PC-3 (cell line): ENCODE data around the gene PGS1. TPM values are rescaled to one million over a fixed set of nuclear protein-coding genes. Genes with fewer than 3 reads are reported as not detected.

Experiments used
- ATAC-seq: fragments of 200-7000 bp; cut with Tn5 transposase; 2 replicates; pipeline ENCODE4 v1.9.1; 2020; ENCODE audit warnings: mild to moderate bottlenecking, moderate library complexity
- BruUV-seq: library from RNA; stranded (reverse); fragments of 400-500 nt; replicated peaks from 2 replicates; lab custom pipeline; 2021; lab: Mats Ljungman, UMichigan
- CTCF ChIA-PET: fragments of 300-600 bp; sonication (Branson Sonifier 250); formaldehyde crosslinking; loops from one replicate; lab custom pipeline; 2022; ENCODE audit warnings: antibody characterized with exemption; lab: Charles Lee
- POLR2A ChIA-PET: fragments of 300-600 bp; sonication (Branson Sonifier 250); formaldehyde crosslinking; loops from one replicate; lab custom pipeline; 2022; ENCODE audit warnings: antibody characterized with exemption; ENCODE audit not compliant: unreplicated experiment; lab: Charles Lee
- DNase-seq: peaks from one replicate; pipeline ENCODE4 v3.0.0-alpha.2; 2015
- H2AFZ ChIP-seq: fragments of 300-600 bp; sonication (generic); 2 replicates; pipeline ENCODE4 v1.6.0; 2016; ENCODE audit warnings: antibody characterized with exemption, low read length
- H3F3A ChIP-seq: fragments of 300-600 bp; sonication (generic); one replicate; pipeline ENCODE4 v1.6.0; 2017; ENCODE audit warnings: antibody characterized with exemption, low read length, control low read depth, mild to moderate bottlenecking; ENCODE audit not compliant: unreplicated experiment
- H3K27ac ChIP-seq: fragments of 300-600 bp; sonication (generic); 2 replicates; pipeline ENCODE4 v1.5.1; 2016; ENCODE audit warnings: mild to moderate bottlenecking, low read length
- H3K27me3 ChIP-seq: fragments of 300-600 bp; sonication (generic); 2 replicates; pipeline ENCODE4 v1.6.1; 2016; ENCODE audit warnings: low read length, mixed read lengths
- H3K36me3 ChIP-seq: fragments of 300-600 bp; sonication (generic); 2 replicates; pipeline ENCODE4 v1.6.1; 2016; ENCODE audit warnings: low read depth, mixed run types, low read length, mixed read lengths
- H3K4me1 ChIP-seq: fragments of 300-600 bp; sonication (generic); 2 replicates; pipeline ENCODE4 v1.5.1; 2016; ENCODE audit warnings: low read length; ENCODE audit not compliant: insufficient read depth
- H3K4me2 ChIP-seq: fragments of 300-600 bp; sonication (generic); 2 replicates; pipeline ENCODE4 v1.6.0; 2016; ENCODE audit warnings: low read length
- H3K4me3 ChIP-seq: fragments of 300-600 bp; sonication (generic); 2 replicates; pipeline ENCODE4 v1.5.1; 2016; ENCODE audit warnings: mild to moderate bottlenecking, low read length, mixed read lengths
- H3K79me2 ChIP-seq: fragments of 300-600 bp; sonication (generic); 2 replicates; pipeline ENCODE4 v1.6.1; 2017; ENCODE audit warnings: low read length, mixed read lengths
- H3K9ac ChIP-seq: fragments of 300-600 bp; sonication (generic); 2 replicates; pipeline ENCODE4 v1.6.0; 2016; ENCODE audit warnings: mild to moderate bottlenecking, low read length
- H3K9me2 ChIP-seq: fragments of 300-600 bp; sonication (generic); replicated peaks from 2 replicates; pipeline ENCODE4 v1.6.1; 2016; ENCODE audit warnings: mixed run types, low read length, mixed read lengths
- H3K9me3 ChIP-seq: fragments of 300-600 bp; sonication (generic); 2 replicates; pipeline ENCODE4 v1.6.1; 2016; ENCODE audit warnings: low read length, mixed read lengths
- H4K20me1 ChIP-seq: fragments of 300-600 bp; sonication (generic); 2 replicates; pipeline ENCODE4 v1.6.1; 2016; ENCODE audit warnings: low read length, mixed read lengths
- EZH2 ChIP-seq: fragments of 300-600 bp; sonication (generic); IDR thresholded peaks from one replicate; pipeline ENCODE4 v1.6.1; 2017; ENCODE audit warnings: antibody characterized with exemption, mild to moderate bottlenecking, low read length; ENCODE audit not compliant: unreplicated experiment
- EZH2phosphoT487 ChIP-seq: fragments of 300-600 bp; sonication (generic); IDR thresholded peaks from 2 replicates; pipeline ENCODE4 v1.6.1; 2018; ENCODE audit warnings: mild to moderate bottlenecking, antibody characterized with exemption, low read length, borderline replicate concordance
- intact Hi-C: fragments of 100-400 bp; cut with micrococcal nuclease; formaldehyde crosslinking; loops from 2 replicates; pipeline ENCODE4 v1.9.0; 2023
- total RNA-seq: library from RNA; depleted of rRNA; stranded (reverse); fragments of >200 nt; gene quantifications from 2 replicates; pipeline ENCODE4 v1.2.3, GENCODE V29; 2014
- TF ChIP-seq, protein P1 (sequence below): fragments of 300-600 bp; sonication (generic); conservative IDR thresholded peaks from 2 replicates; pipeline ENCODE4 v1.5.1; 2017; ENCODE audit warnings: antibody characterized with exemption, low read depth, mild to moderate bottlenecking, low read length

PGS1 gene
- total RNA-seq, 1 experiment from 2014 or later, result 47.0 TPM

DNA sequence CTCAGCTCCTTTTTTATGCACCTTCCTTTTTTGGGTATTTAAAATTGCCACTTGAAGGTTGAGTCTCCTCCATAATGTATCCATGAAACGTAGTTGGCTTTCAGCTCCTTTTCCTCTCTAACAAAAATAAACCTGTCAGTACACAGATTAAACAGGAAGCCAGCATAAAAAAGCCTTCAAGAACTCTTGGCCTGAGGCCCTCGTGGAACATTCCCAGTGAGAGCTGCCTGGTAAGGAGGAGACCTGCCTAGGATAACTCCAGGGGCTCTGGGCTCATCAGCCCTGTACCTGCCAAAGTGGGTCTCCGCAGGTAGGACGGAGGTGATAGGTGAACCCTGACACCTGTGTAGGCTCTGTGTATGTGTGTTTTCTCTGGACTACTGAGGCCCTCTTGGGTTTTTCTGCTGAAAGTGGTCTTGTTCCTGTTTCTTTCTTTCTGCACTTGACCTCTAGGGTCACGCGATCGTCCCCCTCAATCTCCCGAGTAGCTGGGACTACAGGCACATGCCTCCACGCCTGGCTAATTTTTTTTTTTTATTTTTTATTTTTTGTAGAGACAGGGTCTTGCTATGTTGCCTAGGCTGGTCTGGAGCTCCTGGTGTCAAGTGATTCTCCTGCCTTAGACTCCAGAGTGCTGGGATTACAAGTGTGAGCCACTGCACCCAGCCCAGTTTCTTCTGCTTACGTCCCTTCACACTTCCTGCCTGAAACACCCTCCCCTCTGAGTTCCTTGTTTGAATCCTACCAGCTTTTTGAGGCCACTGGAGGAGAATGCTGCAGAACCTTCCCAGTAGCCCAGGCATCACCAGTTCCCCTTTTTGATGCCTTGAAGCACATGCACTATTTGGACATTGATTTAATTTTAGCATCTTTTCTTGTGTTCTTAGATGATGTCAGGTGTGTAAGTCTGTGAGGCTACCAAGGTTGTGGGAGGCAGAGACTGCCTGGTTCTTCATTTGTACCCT, 9.8 kb downstream of the PGS1 start:
- Histone ChIP-seq H3K9ac (no peak overlapping the region), H3K9me3 (no peaks in the 10 kb centered on the region), H3K79me2 (peaks cover 98% of the 10 kb centered on the region), H3K4me2 (no peak overlapping the region), H3F3A (no peaks in the 10 kb centered on the region), H3K4me3 (no peak overlapping the region), H3K36me3 (peaks cover 22% of the 10 kb centered on the region), H3K27ac (no peak overlapping the region), H2AFZ (no peak overlapping the region), H3K27me3 (no peaks in the 10 kb centered on the region), H4K20me1 (peaks cover 52% of the 10 kb centered on the region), H3K4me1 (peaks cover 41% of the 10 kb centered on the region), H3K9me2 (no peaks in the 10 kb centered on the region)
- intact Hi-C loops, result no loop called here
- CTCF ChIA-PET, result no interaction called here
- TF ChIP-seq, protein P1, sequence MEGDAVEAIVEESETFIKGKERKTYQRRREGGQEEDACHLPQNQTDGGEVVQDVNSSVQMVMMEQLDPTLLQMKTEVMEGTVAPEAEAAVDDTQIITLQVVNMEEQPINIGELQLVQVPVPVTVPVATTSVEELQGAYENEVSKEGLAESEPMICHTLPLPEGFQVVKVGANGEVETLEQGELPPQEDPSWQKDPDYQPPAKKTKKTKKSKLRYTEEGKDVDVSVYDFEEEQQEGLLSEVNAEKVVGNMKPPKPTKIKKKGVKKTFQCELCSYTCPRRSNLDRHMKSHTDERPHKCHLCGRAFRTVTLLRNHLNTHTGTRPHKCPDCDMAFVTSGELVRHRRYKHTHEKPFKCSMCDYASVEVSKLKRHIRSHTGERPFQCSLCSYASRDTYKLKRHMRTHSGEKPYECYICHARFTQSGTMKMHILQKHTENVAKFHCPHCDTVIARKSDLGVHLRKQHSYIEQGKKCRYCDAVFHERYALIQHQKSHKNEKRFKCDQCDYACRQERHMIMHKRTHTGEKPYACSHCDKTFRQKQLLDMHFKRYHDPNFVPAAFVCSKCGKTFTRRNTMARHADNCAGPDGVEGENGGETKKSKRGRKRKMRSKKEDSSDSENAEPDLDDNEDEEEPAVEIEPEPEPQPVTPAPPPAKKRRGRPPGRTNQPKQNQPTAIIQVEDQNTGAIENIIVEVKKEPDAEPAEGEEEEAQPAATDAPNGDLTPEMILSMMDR, result no peak
- no peak for TF ChIP-seq EZH2
- BruUV-seq, result no TSS peak
- POLR2A ChIA-PET, result no interaction called here
- DNase-seq, result no peak
- no peak for ATAC-seq

DNA sequence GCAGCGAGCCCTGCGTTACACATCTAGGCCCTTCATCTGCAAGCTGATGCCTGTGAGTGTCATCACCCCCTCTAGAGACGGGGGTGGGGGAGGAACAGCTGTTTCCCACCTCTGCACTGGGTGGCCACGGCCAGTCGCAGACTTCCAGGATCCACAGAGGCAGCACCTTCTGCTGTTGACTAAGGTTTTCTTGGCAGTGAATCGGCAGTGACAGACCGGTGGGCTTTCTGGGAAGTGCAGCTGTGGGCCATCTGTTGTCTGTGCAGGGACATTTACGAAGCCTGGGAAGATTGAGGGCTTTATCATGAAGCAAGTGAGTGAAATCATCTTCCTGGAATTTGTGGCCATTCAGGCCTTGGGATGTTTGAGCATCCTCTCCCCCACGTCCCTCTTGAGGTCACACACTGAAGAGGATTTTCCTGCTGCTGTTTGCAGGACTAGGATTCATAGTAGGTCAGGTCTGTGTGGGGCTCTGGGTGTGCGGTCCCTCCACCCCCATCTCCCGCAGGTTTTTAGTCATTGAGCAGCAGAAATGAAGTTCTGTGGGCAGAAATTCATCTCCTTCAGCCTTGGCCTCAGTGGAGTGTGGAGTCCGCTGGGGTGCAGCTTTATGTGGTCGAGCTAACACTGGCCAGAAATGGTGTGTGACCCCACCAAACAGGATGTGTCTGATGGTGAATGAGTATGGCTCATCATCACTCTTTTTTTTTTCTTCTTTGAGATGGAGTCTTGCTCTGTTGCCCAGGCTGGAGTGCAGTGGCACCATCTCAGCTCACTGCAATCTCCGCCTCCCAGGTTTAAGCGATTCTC, 12.0 kb downstream of the PGS1 start:
- Histone ChIP-seq H4K20me1 (peaks cover 36% of the 10 kb centered on the region), H3K4me3 (no peak overlapping the region), H3K79me2 (peaks cover 96% of the 10 kb centered on the region), H3K4me1 (peaks cover 31% of the 10 kb centered on the region), H3K9me2 (no peaks in the 10 kb centered on the region), H3K27me3 (no peaks in the 10 kb centered on the region), H3K9ac (no peak overlapping the region), H3K4me2 (no peak overlapping the region), H3F3A (no peaks in the 10 kb centered on the region), H3K9me3 (no peaks in the 10 kb centered on the region), H3K27ac (no peak overlapping the region), H3K36me3 (peaks cover 26% of the 10 kb centered on the region), H2AFZ (no peak overlapping the region)
- BruUV-seq, result no TSS peak
- POLR2A ChIA-PET, result no interaction called here
- no peak for TF ChIP-seq EZH2phosphoT487
- TF ChIP-seq, protein P1, result no peak; the same call in 1 of the 2 replicates
- TF ChIP-seq EZH2, result no peak
- peak; percentile 66 for DNase-seq
- CTCF ChIA-PET, result interaction anchor here (0.6 to 1.7 kb wide), 2 partner anchors 11 to 30 kb away, joined by 3 to 7 read pairs; no protein-coding TSS in a partner anchor
- intact Hi-C loops, result no loop called here
- peak; percentile 48 for ATAC-seq
